Measurements from ENCODE around the gene KDM4F. TPM values are rescaled to one million over a fixed set of nuclear protein-coding genes. Genes with fewer than 3 reads are reported as not detected.

Gene KDM4F
- total RNA-seq, 3 donors from 2014 or later, result not detected

GRCh38 chr11:95086836-95087570 is 37.8 kb downstream of the KDM4F start:
- no peak for TF ChIP-seq CTCF (IDR thresholded peaks at IDR 0.05)
- no peak for ATAC-seq

DNA sequence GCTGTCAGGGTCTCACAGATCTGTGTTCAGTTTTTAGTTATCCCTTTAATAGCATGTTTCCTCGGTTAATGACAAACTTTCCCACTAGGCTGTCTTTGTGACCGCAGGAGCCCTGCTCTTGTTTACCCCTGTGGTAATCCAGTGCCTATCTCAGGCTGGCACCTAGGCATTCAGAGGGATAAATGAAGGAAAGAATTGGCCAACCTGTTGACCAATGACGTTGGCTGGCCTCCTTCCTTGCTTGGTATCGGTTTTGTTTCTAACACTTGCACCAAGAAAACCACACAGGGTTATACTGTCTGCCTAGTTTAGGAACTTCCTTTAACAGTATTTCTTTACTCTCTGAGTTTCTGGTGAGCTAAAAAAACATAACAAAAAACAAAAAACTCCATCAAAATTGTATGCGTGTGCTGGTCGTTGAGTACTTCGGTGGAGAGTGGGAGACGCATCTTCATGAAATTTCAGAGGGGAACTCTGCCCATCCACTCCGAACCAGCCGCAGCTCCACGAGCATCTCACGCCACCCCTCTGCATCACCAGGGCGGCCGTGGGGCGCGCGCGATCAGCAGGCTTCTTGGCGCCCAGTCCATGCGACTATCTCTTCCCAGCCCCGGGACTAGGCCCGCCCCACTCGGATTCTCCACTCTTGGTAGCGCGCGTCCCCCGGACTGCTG is 39.9 kb downstream of the KDM4F start:
- ATAC-seq, result peak; percentile 39
- TF ChIP-seq CTCF (IDR thresholded peaks at IDR 0.05), result no peak
- intact Hi-C loops (cut with DNase I, micrococcal nuclease), result no loop called here
- Histone ChIP-seq H3K4me3 (peak overlapping the region; percentile 73), H3K4me1 (ENCODE audit: low read depth) (peaks cover 25% of the 10 kb centered on the region), H3K36me3 (ENCODE audit: low read depth) (no peaks in the 10 kb centered on the region), H3K9me3 (no peaks in the 10 kb centered on the region)
- DNase-seq, result no peak

More at GRCh38 chr11:95086836-95087570, 37.8 kb downstream of the KDM4F start:
- intact Hi-C loops (cut with DNase I, micrococcal nuclease), result no loop called here
- H3K4me1 ChIP-seq (ENCODE audit: low read depth), result peaks cover 12% of the 10 kb centered on the region
- DNase-seq, result no peak
- no peak overlapping the region for H3K4me3 ChIP-seq
- no peaks in the 10 kb centered on the region for H3K9me3 ChIP-seq
- no peaks in the 10 kb centered on the region for H3K36me3 ChIP-seq (ENCODE audit: low read depth)

GRCh38 chr11:95089620-95090542 is 40.7 kb downstream of the KDM4F start, which contains the start of gene ENDOD1:
Gene ENDOD1, plus strand, starts transcription at chr11:95089846. Its CDS starts 82 bp downstream, at chr11:95089928.
- ATAC-seq (peak; percentile 92), DNase-seq (peak; percentile 88 to 93 (median 92))
- no peak for TF ChIP-seq CTCF (IDR thresholded peaks at IDR 0.05)
- no peaks in the 10 kb centered on the region for H3K36me3 ChIP-seq (ENCODE audit: low read depth)
- H3K9me3 ChIP-seq, result no peaks in the 10 kb centered on the region
- peaks cover 30% of the 10 kb centered on the region for H3K4me1 ChIP-seq (ENCODE audit: low read depth)
- intact Hi-C loops (cut with DNase I, micrococcal nuclease), result no loop called here
- H3K4me3 ChIP-seq, result peak within 1 kb of the TSS; percentile 73

DNA sequence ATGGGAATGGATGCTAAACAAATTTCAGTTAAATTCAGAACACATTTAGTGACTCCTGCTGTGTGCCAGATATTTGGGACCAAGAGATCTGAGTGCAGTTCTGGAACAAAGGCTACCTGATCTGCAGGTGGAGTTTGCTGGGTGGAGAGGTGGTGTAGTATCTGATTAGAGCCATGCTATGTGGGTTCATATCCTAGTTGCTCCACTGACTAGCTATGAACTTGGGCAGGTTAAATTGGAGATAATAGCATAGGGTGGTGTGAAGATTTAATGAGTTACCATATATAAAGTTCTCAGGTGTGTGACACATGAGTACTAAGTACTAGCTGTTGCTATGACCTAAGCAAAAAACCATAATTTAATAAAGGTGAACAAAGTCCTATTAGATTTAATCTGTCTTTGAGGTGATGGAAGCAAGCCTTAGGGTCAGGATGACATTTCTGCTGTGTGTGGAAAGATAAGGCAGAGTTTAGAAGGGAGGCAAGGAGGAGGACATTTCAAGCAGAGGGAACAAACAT is 42.5 kb downstream of the KDM4F start:
- no peaks in the 10 kb centered on the region for H3K9me3 ChIP-seq
- H3K36me3 ChIP-seq (ENCODE audit: low read depth), result no peaks in the 10 kb centered on the region
- DNase-seq (no peak), ATAC-seq (no peak)
- H3K4me3 ChIP-seq, result no peak overlapping the region
- TF ChIP-seq CTCF (IDR thresholded peaks at IDR 0.05), result no peak
- intact Hi-C loops (cut with DNase I, micrococcal nuclease), result no loop called here
- peaks cover 30% of the 10 kb centered on the region for H3K4me1 ChIP-seq (ENCODE audit: low read depth)

Measured in mucosa of descending colon (tissue), 3 donors.